K562 (cell line): ENCODE data around the gene EMILIN3. TPM values are rescaled to one million over a fixed set of nuclear protein-coding genes. Genes with fewer than 3 reads are reported as not detected.
A peak's percentile ranks its signal among the peaks of the same experiment; 100 is the strongest.

Experiments used
- ATAC-seq: fragments of 200-7000 bp; cut with Tn5 transposase; 3 replicates; pipeline ENCODE4 v1.9.1; 2020; ENCODE audit warnings: moderate library complexity
- BruUV-seq: library from RNA; stranded (reverse); fragments of 400-500 nt; replicated peaks from 2 replicates; lab custom pipeline; 2021; lab: Mats Ljungman, UMichigan
- CTCF ChIA-PET: fragments of 300-600 bp; formaldehyde crosslinking; extraction: SDS; loops from one replicate; lab custom pipeline; 2021; ENCODE audit warnings: low intra/inter-chr PET ratio; lab: Yijun Ruan, JAX
- POLR2A ChIA-PET: fragments of 300-600, 350-650 bp; sonication (Branson Sonifier 250); formaldehyde crosslinking; extraction: SDS; loops from one replicate; lab custom pipeline; 2021; ENCODE audit warnings: antibody characterized with exemption, inconsistent platforms; lab: Yijun Ruan, JAX
- DNase-seq, 4 experiments: peaks; one replicate each; pipeline versions ENCODE4 v3.0.0 to v3.0.0-alpha.2; 2011 to 2018; ENCODE audit warnings: low spot score in 3 of 4, mixed read lengths in 3 of 4; ENCODE audit errors: extremely low read depth in 1 of 4
- FAIRE-seq: peaks from 2 replicates; lab custom pipeline; 2011; peaks lifted over from hg19 to GRCh38; lab: Jason Lieb, UNC
- H2AFZ ChIP-seq: 2 replicates; pipeline ENCODE4 v1.6.0; 2011; ENCODE audit warnings: low read depth, low read length, control low read depth, inconsistent platforms
- H3K27ac ChIP-seq: fragments of 200-600 bp; 3 replicates; pipeline ENCODE4 v1.8.0; 2011; ENCODE audit warnings: low read depth, mild to moderate bottlenecking, control low read depth, inconsistent platforms, low read length, moderate library complexity, mixed read lengths; ENCODE audit errors: extremely low read depth
- H3K27me3 ChIP-seq, 2 experiments: fragments of 300-600 bp in 1 of 2; 2 replicates in 1 of 2; 3 replicates in 1 of 2; pipeline versions ENCODE4 v1.6.0 to v1.8.0; 2011; ENCODE audit warnings: inconsistent platforms in 2 of 2, low read length in 2 of 2, mild to moderate bottlenecking in 1 of 2, mixed read lengths in 1 of 2, moderate library complexity in 1 of 2; ENCODE audit not compliant: control insufficient read depth in 2 of 2, insufficient read depth in 2 of 2
- H3K36me3 ChIP-seq: fragments of 300-600 bp; 3 replicates; pipeline ENCODE4 v1.8.0; 2011; ENCODE audit warnings: mild to moderate bottlenecking, low read length, inconsistent platforms; ENCODE audit not compliant: control insufficient read depth, insufficient read depth
- H3K4me1 ChIP-seq, 2 experiments: fragments of 200-600 bp in 1 of 2; replicated peaks in 1 of 2; 2 replicates in 1 of 2; 3 replicates in 1 of 2; pipeline versions ENCODE4 v1.5.1 to v1.8.0; 2011; ENCODE audit warnings: inconsistent platforms in 2 of 2, low read length in 2 of 2, mild to moderate bottlenecking in 1 of 2, mixed read lengths in 1 of 2, moderate library complexity in 1 of 2; ENCODE audit not compliant: control insufficient read depth in 2 of 2, insufficient read depth in 2 of 2
- H3K4me2 ChIP-seq: 2 replicates; pipeline ENCODE4 v1.6.1; 2011; ENCODE audit warnings: low read length, control low read depth, inconsistent platforms, mixed read lengths; ENCODE audit not compliant: insufficient read depth
- H3K4me3 ChIP-seq: fragments of 200-600 bp; sonication (generic), shearing (Covaris generic); 2 replicates; pipeline ENCODE4 v1.5.1; 2016; ENCODE audit warnings: control low read depth, inconsistent platforms
- H3K79me2 ChIP-seq: fragments of 200-600 bp; 3 replicates; pipeline ENCODE4 v1.8.0; 2011; ENCODE audit warnings: low read length, inconsistent platforms; ENCODE audit not compliant: control insufficient read depth, insufficient read depth
- H3K9ac ChIP-seq, 2 experiments: 2 replicates each; pipeline versions ENCODE4 v1.6.0 to v1.6.1; 2011; ENCODE audit warnings: low read depth in 2 of 2, low read length in 2 of 2, control low read depth in 1 of 2, inconsistent platforms in 1 of 2, mild to moderate bottlenecking in 1 of 2, mixed read lengths in 1 of 2; ENCODE audit not compliant: insufficient read depth in 1 of 2
- H3K9me1 ChIP-seq: one replicate; pipeline ENCODE4 v1.6.0; 2011; ENCODE audit warnings: inconsistent platforms, mild to moderate bottlenecking, low read length, moderate library complexity; ENCODE audit not compliant: control insufficient read depth, insufficient read depth
- H3K9me3 ChIP-seq: replicated peaks from 2 replicates; pipeline ENCODE4 v1.5.1; 2011; ENCODE audit warnings: low read depth, low read length, inconsistent platforms; ENCODE audit not compliant: control insufficient read depth, insufficient read depth
- H4K20me1 ChIP-seq: replicated peaks from 2 replicates; pipeline ENCODE4 v1.6.1; 2011; ENCODE audit warnings: low read length, inconsistent platforms, mixed read lengths; ENCODE audit not compliant: control insufficient read depth, insufficient read depth
- ARNT ChIP-seq, 2 experiments: fragments of 450-650 bp; IDR thresholded peaks; 2 replicates each; pipeline ENCODE4 v1.6.1; 2016; ENCODE audit warnings: mild to moderate bottlenecking in 1 of 2
- CCNT2 ChIP-seq: IDR thresholded peaks from 2 replicates; pipeline ENCODE4 v1.6.1; 2011; ENCODE audit warnings: borderline replicate concordance, low read depth, mild to moderate bottlenecking, moderate library complexity, mixed read lengths, low read length; ENCODE audit not compliant: insufficient read length; ENCODE audit errors: extremely low read depth
- ELF2 ChIP-seq: fragments of 250-450 bp; sonication (Bioruptor Pico); IDR thresholded peaks from 2 replicates; pipeline ENCODE4 v1.5.0; 2021; ENCODE audit warnings: mild to moderate bottlenecking
- FOS ChIP-seq: IDR thresholded peaks from 3 replicates; pipeline ENCODE4 v1.6.1; 2011; ENCODE audit not compliant: insufficient read length; ENCODE audit errors: extremely low read depth
- FOXM1 ChIP-seq, 2 experiments: fragments of 450-650 bp in 1 of 2; sonication (generic) in 1 of 2; formaldehyde crosslinking in 1 of 2; IDR thresholded peaks; 2 replicates each; pipeline versions ENCODE4 v1.6.1 to v1.9.0; 2017 to 2022; ENCODE audit warnings: low read depth in 2 of 2, mild to moderate bottlenecking in 2 of 2, missing genetic modification reagents in 1 of 2, moderate library complexity in 1 of 2
- HBP1 ChIP-seq: fragments of 450-650 bp; formaldehyde crosslinking; IDR thresholded peaks from 2 replicates; pipeline ENCODE4 v1.4.0; 2022; ENCODE audit warnings: missing genetic modification characterization
- HNRNPH1 ChIP-seq: fragments of 200-400 bp; formaldehyde crosslinking; optimal IDR thresholded peaks from 2 replicates; pipeline ENCODE3; 2017; ENCODE audit warnings: low read depth, mild to moderate bottlenecking, low read length, moderate library complexity
- ILF3 ChIP-seq: fragments of 450-650 bp; IDR thresholded peaks from 2 replicates; pipeline ENCODE4 v1.6.1; 2018; ENCODE audit warnings: antibody characterized with exemption, mild to moderate bottlenecking, moderate library complexity, borderline replicate concordance
- NBN ChIP-seq: fragments of 450-650 bp; IDR thresholded peaks from 2 replicates; pipeline ENCODE4 v1.6.1; 2016; ENCODE audit warnings: low read depth, mild to moderate bottlenecking
- NCOA1 ChIP-seq: fragments of 450-650 bp; IDR thresholded peaks from 2 replicates; pipeline ENCODE4 v1.6.1; 2016; ENCODE audit warnings: low read depth
- NFRKB ChIP-seq: fragments of 450-650 bp; IDR thresholded peaks from 2 replicates; pipeline ENCODE4 v1.6.1; 2016; ENCODE audit warnings: low read depth
- NONO ChIP-seq, 2 experiments: fragments of 200-400 bp in 1 of 2; fragments of 450-650 bp in 1 of 2; formaldehyde crosslinking in 1 of 2; IDR thresholded peaks; 2 replicates each; pipeline ENCODE4 v1.6.1; 2017; ENCODE audit warnings: low read depth in 2 of 2, mild to moderate bottlenecking in 2 of 2, moderate library complexity in 2 of 2, low read length in 1 of 2
- NR3C1 ChIP-seq: sonication (generic); formaldehyde crosslinking; IDR thresholded peaks from 2 replicates; pipeline ENCODE4 v1.8.1; 2022; ENCODE audit warnings: missing genetic modification reagents
- PRDM10 ChIP-seq: fragments of 450-650 bp; IDR thresholded peaks from 2 replicates; pipeline ENCODE4 v1.6.1; 2018; ENCODE audit not compliant: partially characterized antibody
- SMAD1 ChIP-seq: fragments of 150-350 bp; IDR thresholded peaks from 2 replicates; pipeline ENCODE4 v1.6.1; 2014; ENCODE audit warnings: low read length, low read depth; ENCODE audit not compliant: partially characterized antibody
- ZBTB8A ChIP-seq: fragments of 450-650 bp; IDR thresholded peaks from 2 replicates; pipeline ENCODE4 v1.6.1; 2018; ENCODE audit warnings: mild to moderate bottlenecking, moderate library complexity; ENCODE audit not compliant: partially characterized antibody
- ZNF184 ChIP-seq: sonication (generic); formaldehyde crosslinking; IDR thresholded peaks from 2 replicates; pipeline ENCODE4 v1.5.0; 2020; ENCODE audit warnings: missing genetic modification reagents
- ZNF263 ChIP-seq: sonication (generic); formaldehyde crosslinking; IDR thresholded peaks from 2 replicates; pipeline ENCODE4 v1.8.0; 2022; ENCODE audit warnings: mild to moderate bottlenecking, missing genetic modification reagents, borderline replicate concordance
- ZNF445 ChIP-seq: fragments of 250-450 bp; sonication (Bioruptor Pico); IDR thresholded peaks from 2 replicates; pipeline ENCODE4 v1.4.0; 2020; ENCODE audit warnings: low read depth, mild to moderate bottlenecking, moderate library complexity
- ZNF583 ChIP-seq: fragments of 250-450 bp; sonication (Bioruptor Pico); IDR thresholded peaks from 2 replicates; pipeline ENCODE4 v1.4.0; 2020
- WGBS: fragments of 100-300 bp; shearing (Covaris generic); methylation state at CpG from one replicate; pipeline ENCODE4 v1.1.6; 2016; ENCODE audit warnings: low coverage, mixed read lengths; ENCODE audit not compliant: insufficient coverage; ENCODE audit errors: missing lambda C conversion rate; 5-methylcytosine and 5-hydroxymethylcytosine counted together
- in situ Hi-C: fragments of 300-500 bp; cut with MboI; formaldehyde crosslinking; loops from 4 replicates; pipeline ENCODE4 v1.15.0; 2018; ENCODE audit warnings: inconsistent platforms, mixed read lengths
- intact Hi-C: fragments of 100-400 bp; cut with micrococcal nuclease; formaldehyde crosslinking; loops from 2 replicates; pipeline ENCODE4 v1.14.2; 2022
- polyA plus RNA-seq, 8 experiments: library from polyadenylated mRNA; depleted of rRNA in 4 of 8; stranded (reverse) in 5 of 8; unstranded in 3 of 8; fragments of >200 nt; fragmentation: Nextera tagmentation in 2 of 8; fragmentation: Illumina TruSeq in 1 of 8; extraction: Ambion mirVana in 2 of 8; extraction: Trizol in 1 of 8; gene quantifications; 2 replicates each; pipeline versions ENCODE4 v1.2.1 to v1.2.3, GENCODE V29; 2011 to 2014; ENCODE audit warnings: inconsistent platforms in 1 of 8, missing spikeins in 1 of 8
- total RNA-seq, 7 experiments: library from RNA; depleted of rRNA in 6 of 7; stranded (reverse); fragments of >200 nt in 6 of 7; fragmentation: Illumina TruSeq in 2 of 7; extraction: Trizol in 2 of 7; gene quantifications; 2 replicates each; pipeline versions ENCODE4 v1.2.1 to v1.2.3, GENCODE V29; 2011 to 2021; ENCODE audit warnings: low replicate concordance in 1 of 7

EMILIN3 gene
- total and polyA plus RNA-seq, 9 of the 15 experiments (the other 6 are each of a cell fraction or from before 2014, with no cell fraction given), result 0.01 to 0.07 TPM; not detected in 7

- TSS peak; percentile 89 for BruUV-seq
- H2AFZ ChIP-seq, result peak overlapping the region; percentile 100
- WGBS, result 42% methylated on average over 5 of the region's 5 CpGs
- in situ Hi-C loops (no loop called here), intact Hi-C loops (no loop called here)
- peak overlapping the region; percentile 93 for H3K4me3 ChIP-seq
- FAIRE-seq (no peak), ATAC-seq (no peak), DNase-seq (no peak)
- CTCF ChIA-PET, result no interaction called here
- POLR2A ChIA-PET, result interaction anchor here (1.1 kb wide), 1 partner anchor 33 kb away, joined by 3 read pairs; no protein-coding TSS in a partner anchor
- peak overlapping the region; percentile 92 for H3K4me2 ChIP-seq
- H3K9me3 ChIP-seq, result no peaks in the 10 kb centered on the region
- TF ChIP-seq ZNF583, result no peak
- no peak for TF ChIP-seq CCNT2
- TF ChIP-seq ZBTB8A, result no peak
- TF ChIP-seq SMAD1, result no peak
- TF ChIP-seq ZNF184, result no peak
- TF ChIP-seq ZNF263 (CRISPR knock-in tag), result no peak
- no peak for TF ChIP-seq ARNT (IDR thresholded peaks at IDR 0.05)
- no peak for TF ChIP-seq NBN
- TF ChIP-seq FOXM1 (IDR thresholded peaks at IDR 0.05; ENCODE audit: low read depth), result no peak
- no peak for TF ChIP-seq FOXM1 (CRISPR knock-in tag; IDR thresholded peaks at IDR 0.05; ENCODE audit: low read depth)
- no peak for TF ChIP-seq ILF3
- no peak for TF ChIP-seq ELF2 (CRISPR knock-in tag)
- no peak for TF ChIP-seq NR3C1 (CRISPR knock-in tag)
- no peak for TF ChIP-seq NCOA1
- TF ChIP-seq ZNF445 (CRISPR knock-in tag), result no peak
- no peak for TF ChIP-seq NFRKB
- TF ChIP-seq HBP1 (CRISPR knock-in tag), result no peak
- TF ChIP-seq FOS, result no peak
- no peak for TF ChIP-seq PRDM10
- no peak for TF ChIP-seq NONO (IDR thresholded peaks at IDR 0.05; ENCODE audit: low read depth in 2 of 2, low read length in 1 of 2)
- TF ChIP-seq HNRNPH1, result no peak
- H3K79me2 ChIP-seq, result peaks cover 30% of the 10 kb centered on the region
- H3K27ac ChIP-seq, result no peak overlapping the region
- no peaks in the 10 kb centered on the region for H4K20me1 ChIP-seq
- H3K4me1 ChIP-seq, result peaks cover 5 to 17% of the 10 kb centered on the region in 2 experiments; a peak in 4 of 5 replicates
- peak overlapping the region in 1 of 2 experiments; percentile 51; a peak in 1 of 4 replicates for H3K9ac ChIP-seq
- H3K9me1 ChIP-seq, result no peaks in the 10 kb centered on the region
- H3K36me3 ChIP-seq, result no peaks in the 10 kb centered on the region
- H3K27me3 ChIP-seq, result no peaks in the 10 kb centered on the region
Measured at GRCh38 chr20:41318271-41318649, 48.4 kb downstream of the EMILIN3 start.
